Esophagus muscularis mucosa (tissue), 4 donors: Measurements from ENCODE around the gene BCL11B. TPM values are rescaled to one million over a fixed set of nuclear protein-coding genes. Genes with fewer than 3 reads are reported as not detected.

Experiments used
- DNase-seq: peaks from one replicate; pipeline ENCODE4 v3.0.0-alpha.2; 2017; ENCODE audit errors: extremely low spot score
- H3K27ac ChIP-seq, 4 donors: fragments of 200-600 bp; sonication (generic); replicated peaks in 1 of 4; 1 replicate in 3 of 4; 2 replicates in 1 of 4; pipeline ENCODE4 v1.5.1; 2016 to 2019; ENCODE audit warnings: mild to moderate bottlenecking in 1 of 4
- H3K27me3 ChIP-seq, 4 donors: fragments of 200-600 bp; sonication (generic); one replicate each; pipeline versions ENCODE4 v1.5.1 to v1.6.0; 2016 to 2019
- H3K36me3 ChIP-seq, 4 donors: fragments of 200-600 bp; sonication (generic); one replicate each; pipeline ENCODE4 v1.5.1; 2016 to 2019
- H3K4me1 ChIP-seq, 4 donors: fragments of 200-600 bp; sonication (generic); one replicate each; pipeline ENCODE4 v1.5.1; 2016 to 2019
- H3K4me3 ChIP-seq, 4 donors: fragments of 200-600 bp; sonication (generic); 1 replicate in 2 of 4; 2 replicates in 2 of 4; pipeline ENCODE4 v1.5.1; 2016 to 2019; ENCODE audit warnings: mild to moderate bottlenecking in 4 of 4, moderate library complexity in 1 of 4
- H3K9me3 ChIP-seq, 4 donors: fragments of 200-600 bp; sonication (generic); 1 replicate in 3 of 4; 2 replicates in 1 of 4; pipeline ENCODE4 v1.5.1; 2016 to 2019
- EP300 ChIP-seq: sonication (generic); formaldehyde crosslinking; IDR thresholded peaks from one replicate; pipeline ENCODE4 v1.6.1; 2017; ENCODE audit warnings: antibody characterized with exemption
- POLR2A ChIP-seq: fragments of 450-650 bp; IDR thresholded peaks from one replicate; pipeline ENCODE4 v1.6.1; 2017; ENCODE audit warnings: antibody characterized with exemption, moderate library complexity, mild to moderate bottlenecking, low read depth
- POLR2AphosphoS5 ChIP-seq, 2 donors: sonication (generic); formaldehyde crosslinking; IDR thresholded peaks; one replicate each; pipeline ENCODE4 v1.6.1; 2017; ENCODE audit warnings: antibody characterized with exemption in 2 of 2
- WGBS: methylation state at CpG from one replicate; pipeline ENCODE4 v1.1.5; 2018; 5-methylcytosine and 5-hydroxymethylcytosine counted together
- intact Hi-C: fragments of 100-400 bp; cut with DNase I; formaldehyde crosslinking; loops from one replicate; pipeline ENCODE4 v1.15.1; 2023
- total RNA-seq, 4 donors: library from RNA; depleted of rRNA; stranded (reverse); fragments of >200 nt; gene quantifications; one replicate each; pipeline versions ENCODE4 v1.1.0 to v1.2.1, GENCODE V29; 2016
- TF ChIP-seq, protein P1 (sequence below), 3 experiments: fragments of 200-600 bp in 2 of 3; fragments of 450-650 bp in 1 of 3; sonication (generic) in 2 of 3; IDR thresholded peaks; one replicate each; pipeline ENCODE4 v1.5.1; 2017 to 2019; ENCODE audit warnings: antibody characterized with exemption in 3 of 3, mild to moderate bottlenecking in 2 of 3, moderate library complexity in 1 of 3

BCL11B gene
- total RNA-seq, 4 donors from 2014 or later, result 0.34 to 0.65 (median 0.46) TPM

DNA sequence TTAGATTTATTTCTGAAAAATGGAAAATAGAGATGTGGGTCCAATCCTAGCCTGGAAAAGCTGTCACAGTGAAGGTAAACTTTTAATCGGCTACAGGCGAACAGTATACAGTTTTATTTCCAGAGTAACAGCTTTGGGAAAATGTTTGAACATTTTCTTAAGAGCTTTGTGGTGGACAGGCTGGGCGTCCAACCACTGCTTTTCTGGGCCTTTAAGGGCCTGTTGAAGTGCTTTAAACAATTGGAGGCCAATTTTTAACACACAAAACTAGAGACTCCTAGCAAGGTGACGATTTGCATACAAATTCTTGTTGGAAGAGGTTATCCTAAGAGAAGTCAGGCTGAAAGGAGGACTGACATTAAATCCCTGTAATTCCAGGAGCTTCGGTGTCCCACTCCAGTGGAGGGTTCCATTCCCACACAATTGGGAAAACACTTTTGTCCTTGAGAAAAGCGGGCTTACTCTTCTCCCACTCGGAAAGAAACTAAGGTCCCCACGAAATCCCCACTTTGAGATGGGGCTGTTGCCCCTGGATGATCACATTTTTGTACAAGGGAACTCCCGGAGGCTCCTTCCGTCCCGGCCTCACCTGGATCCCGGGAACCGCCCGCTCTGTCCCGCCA lies 26.9 kb downstream of the BCL11B start:
- H3K36me3 ChIP-seq, result no peaks in the 10 kb centered on the region
- no peak overlapping the region for H3K27ac ChIP-seq
- H3K27me3 ChIP-seq, result peaks cover 0 to 84% (median 20%) of the 10 kb centered on the region in 4 donors
- TF ChIP-seq EP300 (no peak), POLR2A (no peak), POLR2AphosphoS5 (IDR thresholded peaks at IDR 0.05) (no peak)
- TF ChIP-seq, protein P1, sequence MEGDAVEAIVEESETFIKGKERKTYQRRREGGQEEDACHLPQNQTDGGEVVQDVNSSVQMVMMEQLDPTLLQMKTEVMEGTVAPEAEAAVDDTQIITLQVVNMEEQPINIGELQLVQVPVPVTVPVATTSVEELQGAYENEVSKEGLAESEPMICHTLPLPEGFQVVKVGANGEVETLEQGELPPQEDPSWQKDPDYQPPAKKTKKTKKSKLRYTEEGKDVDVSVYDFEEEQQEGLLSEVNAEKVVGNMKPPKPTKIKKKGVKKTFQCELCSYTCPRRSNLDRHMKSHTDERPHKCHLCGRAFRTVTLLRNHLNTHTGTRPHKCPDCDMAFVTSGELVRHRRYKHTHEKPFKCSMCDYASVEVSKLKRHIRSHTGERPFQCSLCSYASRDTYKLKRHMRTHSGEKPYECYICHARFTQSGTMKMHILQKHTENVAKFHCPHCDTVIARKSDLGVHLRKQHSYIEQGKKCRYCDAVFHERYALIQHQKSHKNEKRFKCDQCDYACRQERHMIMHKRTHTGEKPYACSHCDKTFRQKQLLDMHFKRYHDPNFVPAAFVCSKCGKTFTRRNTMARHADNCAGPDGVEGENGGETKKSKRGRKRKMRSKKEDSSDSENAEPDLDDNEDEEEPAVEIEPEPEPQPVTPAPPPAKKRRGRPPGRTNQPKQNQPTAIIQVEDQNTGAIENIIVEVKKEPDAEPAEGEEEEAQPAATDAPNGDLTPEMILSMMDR (IDR thresholded peaks at IDR 0.05), result no peak
- H3K4me3 ChIP-seq, result no peak overlapping the region
- DNase-seq, result no peak
- H3K4me1 ChIP-seq, result peaks cover 5 to 19% (median 16%) of the 10 kb centered on the region in 4 donors
- 64% methylated on average over 12 of the region's 15 CpGs for WGBS
- intact Hi-C loops, result no loop called here
- no peaks in the 10 kb centered on the region for H3K9me3 ChIP-seq

DNA sequence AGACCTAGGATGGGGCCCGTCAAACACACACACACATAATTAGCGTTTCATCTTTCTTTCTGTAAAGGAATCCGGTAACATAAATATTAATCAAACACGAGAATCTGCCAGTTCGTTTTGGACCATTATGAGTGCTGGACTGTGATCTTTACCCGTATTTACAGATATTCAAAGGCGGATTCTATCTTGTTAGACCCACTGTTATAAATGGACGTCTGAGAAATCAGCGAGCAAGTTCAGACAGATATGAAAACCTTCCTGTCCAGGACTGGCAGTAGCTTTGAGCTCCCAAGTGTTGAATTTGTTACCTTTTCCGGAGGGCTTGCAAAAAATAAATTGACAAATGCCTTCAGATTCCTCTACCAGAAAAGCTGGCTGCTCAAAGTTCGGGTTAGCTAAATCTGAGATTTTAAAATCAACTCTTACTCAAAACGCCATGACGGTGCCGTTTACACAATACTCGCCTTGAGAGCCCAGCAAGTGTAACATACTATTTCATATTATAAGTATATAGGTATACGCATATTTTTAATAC lies 27.6 kb downstream of the BCL11B start:
- no peaks in the 10 kb centered on the region for H3K9me3 ChIP-seq
- peaks cover 5 to 19% (median 16%) of the 10 kb centered on the region in 4 donors for H3K4me1 ChIP-seq
- no peak for DNase-seq
- peaks cover 0 to 78% (median 20%) of the 10 kb centered on the region in 4 donors for H3K27me3 ChIP-seq
- 74% methylated on average over 16 of the region's 16 CpGs for WGBS
- H3K36me3 ChIP-seq, result no peaks in the 10 kb centered on the region
- TF ChIP-seq EP300 (no peak), POLR2A (no peak), POLR2AphosphoS5 (IDR thresholded peaks at IDR 0.05) (no peak)
- TF ChIP-seq, protein P1 (IDR thresholded peaks at IDR 0.05), result no peak
- no peak overlapping the region for H3K4me3 ChIP-seq
- intact Hi-C loops, result no loop called here
- H3K27ac ChIP-seq, result no peak overlapping the region

DNA sequence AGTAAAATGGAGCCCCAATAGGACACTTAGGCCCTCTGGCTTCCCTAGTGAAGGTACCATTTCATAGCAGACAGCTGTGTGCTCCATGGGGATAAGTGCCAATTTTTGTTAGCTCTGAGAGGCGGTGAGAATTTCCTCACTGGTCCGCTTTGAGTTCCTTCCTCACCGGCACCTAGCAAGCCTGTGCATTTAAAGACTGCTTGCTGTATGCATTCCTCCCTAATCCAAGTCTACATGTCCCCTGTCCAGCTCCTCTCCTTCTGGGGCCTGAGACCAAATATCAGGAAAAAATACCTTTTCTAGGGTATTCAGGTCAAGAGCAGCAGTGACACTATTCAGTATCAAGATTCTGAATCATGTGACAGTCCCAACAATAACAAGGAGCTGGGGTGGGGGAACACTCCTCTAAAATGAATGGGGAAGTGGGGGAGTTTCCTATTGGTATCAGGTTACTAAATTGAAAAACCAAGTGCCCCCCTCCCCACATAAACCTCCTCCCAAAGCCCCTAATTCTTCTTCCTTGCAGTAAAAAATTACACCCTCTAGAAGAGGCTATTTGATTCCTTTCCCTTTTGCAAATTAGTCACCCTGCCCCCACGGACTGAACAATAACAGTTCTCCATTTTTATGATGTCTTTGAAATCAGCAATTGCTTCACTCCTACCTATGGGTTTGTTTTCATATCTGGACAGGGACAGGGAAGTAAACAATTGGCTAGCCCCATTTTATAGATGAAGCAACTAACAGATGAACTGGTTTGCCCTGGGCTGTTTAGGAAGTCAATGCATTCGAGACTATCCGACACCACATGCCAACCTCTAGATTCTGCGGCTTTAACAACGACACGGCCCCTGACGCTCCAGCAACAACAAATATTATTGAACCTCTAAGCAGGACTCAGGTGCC lies 28.9 kb downstream of the BCL11B start:
- H3K4me1 ChIP-seq, result peaks cover 5 to 19% (median 16%) of the 10 kb centered on the region in 4 donors
- H3K9me3 ChIP-seq, result no peaks in the 10 kb centered on the region
- H3K36me3 ChIP-seq, result no peaks in the 10 kb centered on the region
- no peak for DNase-seq
- peaks cover 0 to 64% (median 19%) of the 10 kb centered on the region in 4 donors for H3K27me3 ChIP-seq
- 80% methylated on average over 10 of the region's 10 CpGs for WGBS
- H3K4me3 ChIP-seq, result no peak overlapping the region
- intact Hi-C loops, result no loop called here
- no peak overlapping the region for H3K27ac ChIP-seq
- TF ChIP-seq POLR2AphosphoS5 (IDR thresholded peaks at IDR 0.05) (no peak), EP300 (no peak), POLR2A (no peak)
- TF ChIP-seq, protein P1 (IDR thresholded peaks at IDR 0.05), result no peak

DNA sequence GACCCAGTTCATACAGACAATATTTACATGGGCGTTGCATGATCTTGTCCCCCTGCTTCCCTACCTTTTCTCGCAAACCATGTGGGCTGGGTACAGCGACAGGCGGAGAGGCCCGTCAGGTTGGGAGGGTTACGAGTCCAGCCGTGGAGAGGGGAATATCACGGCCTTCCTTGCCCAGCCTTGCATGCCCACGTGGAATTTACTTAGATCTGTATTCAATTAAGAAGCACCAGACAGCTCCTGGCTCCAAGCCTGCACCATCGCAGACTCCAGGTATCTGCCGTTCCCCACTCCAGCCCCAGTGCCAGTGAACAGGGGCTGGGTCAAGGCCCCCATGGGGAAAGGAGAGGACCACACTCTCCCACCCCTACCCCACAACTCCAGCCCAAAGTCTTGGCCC lies 29.8 kb downstream of the BCL11B start:
- intact Hi-C loops, result no loop called here
- Histone ChIP-seq H3K27me3 (peaks cover 0 to 56% (median 14%) of the 10 kb centered on the region in 4 donors), H3K4me1 (peaks cover 5 to 18% (median 16%) of the 10 kb centered on the region in 4 donors), H3K27ac (no peak overlapping the region), H3K4me3 (no peak overlapping the region), H3K36me3 (no peaks in the 10 kb centered on the region), H3K9me3 (no peaks in the 10 kb centered on the region)
- WGBS, result 79% methylated on average over 11 of the region's 11 CpGs
- no peak for DNase-seq
- TF ChIP-seq, protein P1 (IDR thresholded peaks at IDR 0.05), result no peak
- TF ChIP-seq POLR2AphosphoS5 (IDR thresholded peaks at IDR 0.05), result no peak
- TF ChIP-seq EP300, result no peak
- TF ChIP-seq POLR2A, result no peak
